SK-N-SH (cell line): Measurements from ENCODE around the gene CUX1. TPM values are rescaled to one million over a fixed set of nuclear protein-coding genes. Genes with fewer than 3 reads are reported as not detected.

Experiments used
- CTCF ChIA-PET: fragments of 300-600, 350-600 bp; formaldehyde crosslinking; extraction: SDS; loops from one replicate; lab custom pipeline; 2021; lab: Yijun Ruan, JAX
- POLR2A ChIA-PET: fragments of 350-600 bp; sonication (Branson Sonifier 250); formaldehyde crosslinking; extraction: SDS; loops from one replicate; lab custom pipeline; 2020; ENCODE audit warnings: antibody characterized with exemption, inconsistent platforms; lab: Yijun Ruan, JAX
- DNase-seq: peaks from one replicate; pipeline ENCODE4 v3.0.0; 2012
- H2AFZ ChIP-seq: fragments of 200-600 bp; sonication (generic); 2 replicates; pipeline ENCODE4 v1.8.1; 2016; ENCODE audit warnings: antibody characterized with exemption, mild to moderate bottlenecking, low read depth
- H3F3A ChIP-seq: fragments of 200-600 bp; sonication (generic); replicated peaks from 2 replicates; pipeline ENCODE3; 2016; ENCODE audit warnings: antibody characterized with exemption, mild to moderate bottlenecking; ENCODE audit not compliant: insufficient read depth
- H3K27ac ChIP-seq, 2 experiments: fragments of 200-500 bp in 1 of 2; fragments of 200-600 bp in 1 of 2; sonication (Bioruptor generic) in 1 of 2; sonication (generic), shearing (Covaris generic) in 1 of 2; 2 replicates each; pipeline versions ENCODE4 v1.5.1 to v1.6.1; 2014 to 2016; ENCODE audit warnings: low read depth in 2 of 2, inconsistent platforms in 1 of 2, low read length in 1 of 2, mild to moderate bottlenecking in 1 of 2, mixed read lengths in 1 of 2
- H3K27me3 ChIP-seq: fragments of 200-600 bp; sonication (generic), shearing (Covaris generic); 2 replicates; pipeline ENCODE4 v1.6.1; 2016; ENCODE audit warnings: mixed run types; ENCODE audit not compliant: insufficient read depth
- H3K36me3 ChIP-seq, 2 experiments: fragments of 200-500 bp in 1 of 2; fragments of 200-600 bp in 1 of 2; sonication (Bioruptor generic) in 1 of 2; sonication (generic) in 1 of 2; replicated peaks in 1 of 2; 2 replicates each; pipeline versions ENCODE3 to v1.5.1; 2014 to 2016; ENCODE audit warnings: low read length in 1 of 2, mild to moderate bottlenecking in 1 of 2; ENCODE audit not compliant: insufficient read depth in 2 of 2, control insufficient read depth in 1 of 2
- H3K4me1 ChIP-seq, 2 experiments: fragments of 200-500 bp in 1 of 2; fragments of 200-600 bp in 1 of 2; sonication (Bioruptor generic) in 1 of 2; sonication (generic), shearing (Covaris generic) in 1 of 2; 2 replicates each; pipeline versions ENCODE4 v1.5.1 to v1.6.1; 2014 to 2016; ENCODE audit warnings: low read depth in 1 of 2, low read length in 1 of 2, mixed run types in 1 of 2; ENCODE audit not compliant: insufficient read depth in 2 of 2, control insufficient read depth in 1 of 2
- H3K4me2 ChIP-seq: fragments of 200-600 bp; sonication (generic), shearing (Covaris generic); 2 replicates; pipeline ENCODE4 v1.6.1; 2017; ENCODE audit warnings: mixed run types
- H3K4me3 ChIP-seq, 2 experiments: fragments of 200-500 bp in 1 of 2; fragments of 200-600 bp in 1 of 2; sonication (Bioruptor generic) in 1 of 2; sonication (generic), shearing (Covaris generic) in 1 of 2; 2 replicates each; pipeline versions ENCODE4 v1.5.1 to v1.8.1; 2014 to 2016; ENCODE audit warnings: low read depth in 2 of 2, inconsistent platforms in 1 of 2, low read length in 1 of 2, mild to moderate bottlenecking in 1 of 2, mixed read lengths in 1 of 2, moderate library complexity in 1 of 2
- H3K79me2 ChIP-seq: fragments of 200-600 bp; sonication (generic); 2 replicates; pipeline ENCODE4 v1.8.1; 2017; ENCODE audit warnings: mild to moderate bottlenecking; ENCODE audit not compliant: insufficient read depth
- H3K9ac ChIP-seq: fragments of 200-600 bp; sonication (generic); 2 replicates; pipeline ENCODE4 v1.6.1; 2017; ENCODE audit warnings: mixed run types
- H3K9me2 ChIP-seq: fragments of 200-600 bp; sonication (generic); 2 replicates; pipeline ENCODE4 v1.6.1; 2017; ENCODE audit warnings: mixed run types
- H3K9me3 ChIP-seq: fragments of 200-600 bp; sonication (generic); 2 replicates; pipeline ENCODE4 v1.6.1; 2017; ENCODE audit warnings: mixed run types, mild to moderate bottlenecking, moderate library complexity
- H4K20me1 ChIP-seq: fragments of 200-600 bp; sonication (generic); 2 replicates; pipeline ENCODE4 v1.6.1; 2017; ENCODE audit warnings: mild to moderate bottlenecking, mixed run types; ENCODE audit not compliant: insufficient read depth
- CHD2 ChIP-seq: fragments of 150-350 bp; IDR thresholded peaks from 2 replicates; pipeline ENCODE4 v1.6.1; 2018; ENCODE audit warnings: low read length; ENCODE audit not compliant: partially characterized antibody
- ELF1 ChIP-seq: IDR thresholded peaks from 2 replicates; pipeline ENCODE4 v1.4.0; 2012
- EP300 ChIP-seq, 2 experiments: IDR thresholded peaks; 2 replicates each; pipeline versions ENCODE4 v1.4.0 to v1.6.1; 2012; ENCODE audit warnings: borderline replicate concordance in 1 of 2, low read depth in 1 of 2, low read length in 1 of 2
- EZH2phosphoT487 ChIP-seq: fragments of 200-600 bp; sonication (generic); IDR thresholded peaks from 2 replicates; pipeline ENCODE4 v1.6.1; 2017; ENCODE audit warnings: low read depth, mixed run types, mild to moderate bottlenecking, antibody characterized with exemption, moderate library complexity, borderline replicate concordance
- FOSL2 ChIP-seq: IDR thresholded peaks from 2 replicates; pipeline ENCODE4 v1.4.0; 2012; ENCODE audit warnings: low read depth, mild to moderate bottlenecking, moderate library complexity, borderline replicate concordance
- FOXJ3 ChIP-seq: sonication (generic); formaldehyde crosslinking; IDR thresholded peaks from 2 replicates; pipeline ENCODE4 v1.5.1; 2020; ENCODE audit warnings: mild to moderate bottlenecking, missing genetic modification reagents
- FOXM1 ChIP-seq: IDR thresholded peaks from 2 replicates; pipeline ENCODE4 v1.4.0; 2012; ENCODE audit warnings: low read depth, mild to moderate bottlenecking
- GABPA ChIP-seq: IDR thresholded peaks from 2 replicates; pipeline ENCODE4 v1.4.0; 2012; ENCODE audit warnings: low read depth, mild to moderate bottlenecking
- GATA2 ChIP-seq: sonication (generic); formaldehyde crosslinking; IDR thresholded peaks from 2 replicates; pipeline ENCODE4 v1.5.0; 2020; ENCODE audit warnings: mild to moderate bottlenecking, missing genetic modification reagents
- JUND ChIP-seq: IDR thresholded peaks from 2 replicates; pipeline ENCODE4 v1.4.0; 2012
- MEF2A ChIP-seq: IDR thresholded peaks from 2 replicates; pipeline ENCODE4 v1.4.0; 2012; ENCODE audit warnings: low read depth, borderline replicate concordance
- MXI1 ChIP-seq: IDR thresholded peaks from 2 replicates; pipeline ENCODE4 v1.6.1; 2012; ENCODE audit warnings: mild to moderate bottlenecking, low read depth, low read length, improper control_type of control experiment
- NRF1 ChIP-seq: IDR thresholded peaks from 2 replicates; pipeline ENCODE4 v1.6.1; 2012; ENCODE audit warnings: low read depth, mild to moderate bottlenecking, low read length
- POLR2AphosphoS5 ChIP-seq: IDR thresholded peaks from 2 replicates; pipeline ENCODE4 v1.6.1; 2012; ENCODE audit warnings: low read depth, low read length
- RAD21 ChIP-seq: IDR thresholded peaks from 2 replicates; pipeline ENCODE4 v1.6.1; 2012; ENCODE audit warnings: mild to moderate bottlenecking, low read length
- RCOR1 ChIP-seq: fragments of 150-350 bp; IDR thresholded peaks from 2 replicates; pipeline ENCODE4 v1.6.1; 2017; ENCODE audit warnings: antibody characterized with exemption, low read length
- RFX5 ChIP-seq: IDR thresholded peaks from 2 replicates; pipeline ENCODE4 v1.6.1; 2012; ENCODE audit warnings: mild to moderate bottlenecking, improper control_type of control experiment, low read length
- SIN3A ChIP-seq: IDR thresholded peaks from 2 replicates; pipeline ENCODE4 v1.6.1; 2012; ENCODE audit warnings: low read depth, mild to moderate bottlenecking, low read length, moderate library complexity, borderline replicate concordance
- SMC3 ChIP-seq: IDR thresholded peaks from 2 replicates; pipeline ENCODE4 v1.6.1; 2012; ENCODE audit warnings: low read depth, low read length, improper control_type of control experiment
- TCF12 ChIP-seq: IDR thresholded peaks from 2 replicates; pipeline ENCODE4 v1.4.0; 2012
- YY1 ChIP-seq: IDR thresholded peaks from 2 replicates; pipeline ENCODE4 v1.4.0; 2012; ENCODE audit warnings: low read depth, mild to moderate bottlenecking
- WGBS: methylation state at CpG from one replicate; pipeline ENCODE4 v1.1.6; 2017; ENCODE audit warnings: low lambda C conversion rate; 5-methylcytosine and 5-hydroxymethylcytosine counted together
- polyA plus RNA-seq, 3 experiments: library from polyadenylated mRNA; depleted of rRNA; stranded (reverse); fragments of >200 nt; gene quantifications; 2 replicates each; pipeline ENCODE4 v1.2.3, GENCODE V29; 2012
- TF ChIP-seq, protein P1 (sequence below): IDR thresholded peaks from 2 replicates; pipeline ENCODE4 v1.4.0; 2012; ENCODE audit warnings: low read depth, borderline replicate concordance
- TF ChIP-seq, protein P2 (sequence below): fragments of 200-600 bp; sonication (generic); IDR thresholded peaks from 2 replicates; pipeline ENCODE4 v1.6.1; 2017; ENCODE audit warnings: antibody characterized with exemption, mild to moderate bottlenecking, moderate library complexity
- TF ChIP-seq, protein P3 (sequence below): fragments of 150-350 bp; IDR thresholded peaks from 2 replicates; pipeline ENCODE4 v1.6.1; 2017; ENCODE audit warnings: antibody characterized with exemption, low read length, low read depth, borderline replicate concordance
- TF ChIP-seq, protein P4 (sequence below): IDR thresholded peaks from 2 replicates; pipeline ENCODE4 v1.6.1; 2012; ENCODE audit warnings: mild to moderate bottlenecking, low read depth, low read length, moderate library complexity

CUX1 gene
- polyA plus RNA-seq, 1 of the 3 experiments (the other 2 are of a cell fraction) = 68.6 TPM

DNA sequence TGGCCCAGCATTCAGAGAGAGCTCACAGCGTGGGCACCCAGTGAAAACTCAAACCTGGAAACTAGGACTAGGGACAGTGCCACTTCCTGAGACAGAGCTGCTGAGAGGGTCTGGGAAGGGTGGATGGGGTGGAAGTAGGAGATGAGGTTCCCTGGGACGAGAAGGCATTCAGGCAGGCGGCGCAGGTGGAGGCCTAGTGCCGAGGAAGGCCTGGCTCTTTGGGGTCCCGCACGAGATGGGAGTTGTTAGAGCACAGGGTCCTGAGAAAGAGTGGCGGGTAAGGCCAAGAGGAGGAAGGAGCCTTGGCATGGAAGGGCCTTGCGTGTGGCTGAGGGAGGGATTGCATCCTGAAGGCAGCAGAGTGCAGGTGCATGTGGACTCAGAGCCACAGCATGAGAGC, 339.4 kb downstream of the CUX1 start:
- no peaks in the 10 kb centered on the region for H3F3A ChIP-seq
- CTCF ChIA-PET = no interaction called here
- 90% methylated on average over 9 of the region's 9 CpGs for WGBS

DNA sequence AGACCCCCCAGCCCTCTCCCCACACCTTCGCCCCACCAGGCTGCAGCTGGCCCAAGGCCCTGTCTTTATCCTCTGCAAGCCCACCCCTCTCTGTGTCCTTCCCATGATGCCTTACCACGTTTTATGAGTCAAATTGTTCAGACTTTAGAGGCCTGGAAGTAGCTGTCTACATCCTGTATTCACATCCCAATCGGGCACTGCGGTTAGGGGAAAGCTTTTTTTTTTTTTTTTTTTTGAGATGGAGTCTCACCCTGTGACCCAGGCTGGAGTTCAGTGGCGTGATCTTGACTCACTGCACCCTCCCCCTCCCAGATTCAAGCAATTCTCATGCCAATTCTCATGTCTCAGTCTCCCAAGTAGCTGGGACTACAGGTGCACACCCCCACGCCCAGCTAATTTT, 347.7 kb downstream of the CUX1 start:
- no peak overlapping the region for H3K27ac ChIP-seq
- no peak overlapping the region for H3K4me2 ChIP-seq
- no peaks in the 10 kb centered on the region for H4K20me1 ChIP-seq
- no peaks in the 10 kb centered on the region for H3K79me2 ChIP-seq
- no peaks in the 10 kb centered on the region for H3K4me1 ChIP-seq
- H3K4me3 ChIP-seq = no peak overlapping the region
- no peaks in the 10 kb centered on the region for H3K9me3 ChIP-seq
- no peak overlapping the region for H3K9ac ChIP-seq
- H3K27me3 ChIP-seq = no peaks in the 10 kb centered on the region
- no peak overlapping the region for H2AFZ ChIP-seq
- CTCF ChIA-PET = interaction anchor here (1.2 to 1.3 kb wide), 2 partner anchors 18 to 26 kb away, joined by 3 to 4 read pairs; no protein-coding TSS in a partner anchor
- no peaks in the 10 kb centered on the region for H3K9me2 ChIP-seq
- no peaks in the 10 kb centered on the region for H3K36me3 ChIP-seq
- POLR2A ChIA-PET = interaction anchor here (0.6 kb wide), 1 partner anchor 52 kb away, joined by 3 read pairs; no protein-coding TSS in a partner anchor
- WGBS = 88% methylated on average over 6 of the region's 6 CpGs
- no peak for DNase-seq
- no peaks in the 10 kb centered on the region for H3F3A ChIP-seq
- TF ChIP-seq TCF12 (no peak), CHD2 (no peak), JUND (no peak), SMC3 (no peak), FOXJ3 (CRISPR knock-in tag) (no peak), FOSL2 (no peak), GATA2 (no peak), SIN3A (no peak), POLR2AphosphoS5 (no peak), RCOR1 (no peak)
- TF ChIP-seq, protein P1, sequence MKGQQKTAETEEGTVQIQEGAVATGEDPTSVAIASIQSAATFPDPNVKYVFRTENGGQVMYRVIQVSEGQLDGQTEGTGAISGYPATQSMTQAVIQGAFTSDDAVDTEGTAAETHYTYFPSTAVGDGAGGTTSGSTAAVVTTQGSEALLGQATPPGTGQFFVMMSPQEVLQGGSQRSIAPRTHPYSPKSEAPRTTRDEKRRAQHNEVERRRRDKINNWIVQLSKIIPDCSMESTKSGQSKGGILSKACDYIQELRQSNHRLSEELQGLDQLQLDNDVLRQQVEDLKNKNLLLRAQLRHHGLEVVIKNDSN = no peak
- TF ChIP-seq, protein P2, sequence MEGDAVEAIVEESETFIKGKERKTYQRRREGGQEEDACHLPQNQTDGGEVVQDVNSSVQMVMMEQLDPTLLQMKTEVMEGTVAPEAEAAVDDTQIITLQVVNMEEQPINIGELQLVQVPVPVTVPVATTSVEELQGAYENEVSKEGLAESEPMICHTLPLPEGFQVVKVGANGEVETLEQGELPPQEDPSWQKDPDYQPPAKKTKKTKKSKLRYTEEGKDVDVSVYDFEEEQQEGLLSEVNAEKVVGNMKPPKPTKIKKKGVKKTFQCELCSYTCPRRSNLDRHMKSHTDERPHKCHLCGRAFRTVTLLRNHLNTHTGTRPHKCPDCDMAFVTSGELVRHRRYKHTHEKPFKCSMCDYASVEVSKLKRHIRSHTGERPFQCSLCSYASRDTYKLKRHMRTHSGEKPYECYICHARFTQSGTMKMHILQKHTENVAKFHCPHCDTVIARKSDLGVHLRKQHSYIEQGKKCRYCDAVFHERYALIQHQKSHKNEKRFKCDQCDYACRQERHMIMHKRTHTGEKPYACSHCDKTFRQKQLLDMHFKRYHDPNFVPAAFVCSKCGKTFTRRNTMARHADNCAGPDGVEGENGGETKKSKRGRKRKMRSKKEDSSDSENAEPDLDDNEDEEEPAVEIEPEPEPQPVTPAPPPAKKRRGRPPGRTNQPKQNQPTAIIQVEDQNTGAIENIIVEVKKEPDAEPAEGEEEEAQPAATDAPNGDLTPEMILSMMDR = no peak

More for the DNA sequence above, 339.4 kb downstream of the CUX1 start:
- H3K36me3 ChIP-seq = peaks cover 5 to 8% of the 10 kb centered on the region in 2 experiments
- POLR2A ChIA-PET = no interaction called here
- H3K4me3 ChIP-seq = no peak overlapping the region
- H3K27me3 ChIP-seq = no peaks in the 10 kb centered on the region
- H3K4me1 ChIP-seq = no peaks in the 10 kb centered on the region
- DNase-seq = no peak
- TF ChIP-seq RAD21 = no peak
- TF ChIP-seq RFX5 = no peak
- no peak for TF ChIP-seq TCF12
- no peak for TF ChIP-seq EP300 (IDR thresholded peaks at IDR 0.05; ENCODE audit: borderline replicate concordance in 1 of 2, low read depth in 1 of 2, low read length in 1 of 2)
- TF ChIP-seq, protein P3, sequence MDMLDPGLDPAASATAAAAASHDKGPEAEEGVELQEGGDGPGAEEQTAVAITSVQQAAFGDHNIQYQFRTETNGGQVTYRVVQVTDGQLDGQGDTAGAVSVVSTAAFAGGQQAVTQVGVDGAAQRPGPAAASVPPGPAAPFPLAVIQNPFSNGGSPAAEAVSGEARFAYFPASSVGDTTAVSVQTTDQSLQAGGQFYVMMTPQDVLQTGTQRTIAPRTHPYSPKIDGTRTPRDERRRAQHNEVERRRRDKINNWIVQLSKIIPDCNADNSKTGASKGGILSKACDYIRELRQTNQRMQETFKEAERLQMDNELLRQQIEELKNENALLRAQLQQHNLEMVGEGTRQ = no peak
- TF ChIP-seq FOXJ3 (CRISPR knock-in tag) = no peak
- TF ChIP-seq NRF1 = no peak
- no peak for TF ChIP-seq FOSL2
- no peak for TF ChIP-seq MXI1
- TF ChIP-seq GATA2 = no peak
- TF ChIP-seq MEF2A = no peak
- no peak for TF ChIP-seq EZH2phosphoT487
- no peak for TF ChIP-seq YY1
- TF ChIP-seq, protein P4, sequence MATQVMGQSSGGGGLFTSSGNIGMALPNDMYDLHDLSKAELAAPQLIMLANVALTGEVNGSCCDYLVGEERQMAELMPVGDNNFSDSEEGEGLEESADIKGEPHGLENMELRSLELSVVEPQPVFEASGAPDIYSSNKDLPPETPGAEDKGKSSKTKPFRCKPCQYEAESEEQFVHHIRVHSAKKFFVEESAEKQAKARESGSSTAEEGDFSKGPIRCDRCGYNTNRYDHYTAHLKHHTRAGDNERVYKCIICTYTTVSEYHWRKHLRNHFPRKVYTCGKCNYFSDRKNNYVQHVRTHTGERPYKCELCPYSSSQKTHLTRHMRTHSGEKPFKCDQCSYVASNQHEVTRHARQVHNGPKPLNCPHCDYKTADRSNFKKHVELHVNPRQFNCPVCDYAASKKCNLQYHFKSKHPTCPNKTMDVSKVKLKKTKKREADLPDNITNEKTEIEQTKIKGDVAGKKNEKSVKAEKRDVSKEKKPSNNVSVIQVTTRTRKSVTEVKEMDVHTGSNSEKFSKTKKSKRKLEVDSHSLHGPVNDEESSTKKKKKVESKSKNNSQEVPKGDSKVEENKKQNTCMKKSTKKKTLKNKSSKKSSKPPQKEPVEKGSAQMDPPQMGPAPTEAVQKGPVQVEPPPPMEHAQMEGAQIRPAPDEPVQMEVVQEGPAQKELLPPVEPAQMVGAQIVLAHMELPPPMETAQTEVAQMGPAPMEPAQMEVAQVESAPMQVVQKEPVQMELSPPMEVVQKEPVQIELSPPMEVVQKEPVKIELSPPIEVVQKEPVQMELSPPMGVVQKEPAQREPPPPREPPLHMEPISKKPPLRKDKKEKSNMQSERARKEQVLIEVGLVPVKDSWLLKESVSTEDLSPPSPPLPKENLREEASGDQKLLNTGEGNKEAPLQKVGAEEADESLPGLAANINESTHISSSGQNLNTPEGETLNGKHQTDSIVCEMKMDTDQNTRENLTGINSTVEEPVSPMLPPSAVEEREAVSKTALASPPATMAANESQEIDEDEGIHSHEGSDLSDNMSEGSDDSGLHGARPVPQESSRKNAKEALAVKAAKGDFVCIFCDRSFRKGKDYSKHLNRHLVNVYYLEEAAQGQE = no peak
- TF ChIP-seq GABPA = no peak
- TF ChIP-seq FOXM1 = no peak
- no peak for TF ChIP-seq POLR2AphosphoS5
- TF ChIP-seq CHD2 = no peak
- TF ChIP-seq ELF1 = no peak
- H4K20me1 ChIP-seq = no peaks in the 10 kb centered on the region
- no peaks in the 10 kb centered on the region for H3K79me2 ChIP-seq
- H3K9me3 ChIP-seq = no peaks in the 10 kb centered on the region
- H3K9me2 ChIP-seq = no peaks in the 10 kb centered on the region
- no peak overlapping the region for H3K27ac ChIP-seq
- no peak overlapping the region for H3K4me2 ChIP-seq
- H3K9ac ChIP-seq = no peak overlapping the region
- H2AFZ ChIP-seq = no peak overlapping the region
